WERI-Rb-1 (cell line): Measurements from ENCODE around the gene LOXL3.

Experiments
- DNase-seq: peaks from one replicate; pipeline ENCODE4 v3.0.0-alpha.2; 2020
- H3K27ac ChIP-seq: fragments of 250-450 bp; sonication (Bioruptor Pico); 2 replicates; pipeline ENCODE4 v1.5.1; 2020; ENCODE audit warnings: mild to moderate bottlenecking, moderate library complexity
- H3K27me3 ChIP-seq: fragments of 250-450 bp; sonication (Bioruptor Pico); 2 replicates; pipeline ENCODE4 v1.5.1; 2021; ENCODE audit warnings: mild to moderate bottlenecking, low read depth, moderate library complexity; ENCODE audit not compliant: insufficient read depth, severe bottlenecking
- H3K36me3 ChIP-seq: fragments of 250-450 bp; sonication (Bioruptor Pico); 2 replicates; pipeline ENCODE4 v1.5.1; 2020; ENCODE audit warnings: mild to moderate bottlenecking, moderate library complexity
- H3K4me3 ChIP-seq: 2 replicates; pipeline ENCODE4 v1.5.1; 2011; ENCODE audit warnings: low read depth, mild to moderate bottlenecking, control low read depth, low read length
- H3K9me3 ChIP-seq: fragments of 250-450 bp; sonication (Bioruptor Pico); 2 replicates; pipeline ENCODE4 v1.5.1; 2021; ENCODE audit warnings: mild to moderate bottlenecking, moderate library complexity; ENCODE audit not compliant: severe bottlenecking
- TF ChIP-seq, protein P1 (sequence below): IDR thresholded peaks from 2 replicates; pipeline ENCODE4 v1.5.1; 2011; ENCODE audit warnings: low read depth, mild to moderate bottlenecking, control low read depth, inconsistent platforms, low read length

The LOXL3 gene

DNA sequence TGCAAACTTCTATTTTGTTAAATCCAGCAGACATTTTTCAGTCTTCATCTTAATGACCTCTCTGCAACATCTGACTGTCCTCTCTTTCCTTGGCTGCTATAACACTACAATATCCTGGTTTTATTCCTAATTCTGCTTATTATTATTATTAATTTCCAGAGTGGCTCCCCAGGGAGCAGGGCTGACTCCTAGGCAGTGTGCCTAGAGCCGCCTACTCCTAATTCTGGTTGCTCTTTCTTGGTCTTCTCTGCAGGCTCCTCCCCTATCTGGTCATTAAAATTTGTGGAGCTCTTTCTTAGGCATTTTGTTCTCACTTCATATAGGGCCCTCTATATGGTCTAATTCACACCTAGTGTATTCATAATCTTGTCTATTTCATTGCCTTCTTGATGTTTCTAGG is 10.8 kb downstream of the LOXL3 start:
- Histone ChIP-seq H3K27ac (no peak overlapping the region), H3K4me3 (no peak overlapping the region), H3K36me3 (peaks cover 9% of the 10 kb centered on the region), H3K9me3 (no peaks in the 10 kb centered on the region), H3K27me3 (no peaks in the 10 kb centered on the region)
- no peak for DNase-seq
- TF ChIP-seq, protein P1, sequence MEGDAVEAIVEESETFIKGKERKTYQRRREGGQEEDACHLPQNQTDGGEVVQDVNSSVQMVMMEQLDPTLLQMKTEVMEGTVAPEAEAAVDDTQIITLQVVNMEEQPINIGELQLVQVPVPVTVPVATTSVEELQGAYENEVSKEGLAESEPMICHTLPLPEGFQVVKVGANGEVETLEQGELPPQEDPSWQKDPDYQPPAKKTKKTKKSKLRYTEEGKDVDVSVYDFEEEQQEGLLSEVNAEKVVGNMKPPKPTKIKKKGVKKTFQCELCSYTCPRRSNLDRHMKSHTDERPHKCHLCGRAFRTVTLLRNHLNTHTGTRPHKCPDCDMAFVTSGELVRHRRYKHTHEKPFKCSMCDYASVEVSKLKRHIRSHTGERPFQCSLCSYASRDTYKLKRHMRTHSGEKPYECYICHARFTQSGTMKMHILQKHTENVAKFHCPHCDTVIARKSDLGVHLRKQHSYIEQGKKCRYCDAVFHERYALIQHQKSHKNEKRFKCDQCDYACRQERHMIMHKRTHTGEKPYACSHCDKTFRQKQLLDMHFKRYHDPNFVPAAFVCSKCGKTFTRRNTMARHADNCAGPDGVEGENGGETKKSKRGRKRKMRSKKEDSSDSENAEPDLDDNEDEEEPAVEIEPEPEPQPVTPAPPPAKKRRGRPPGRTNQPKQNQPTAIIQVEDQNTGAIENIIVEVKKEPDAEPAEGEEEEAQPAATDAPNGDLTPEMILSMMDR: no peak

DNA sequence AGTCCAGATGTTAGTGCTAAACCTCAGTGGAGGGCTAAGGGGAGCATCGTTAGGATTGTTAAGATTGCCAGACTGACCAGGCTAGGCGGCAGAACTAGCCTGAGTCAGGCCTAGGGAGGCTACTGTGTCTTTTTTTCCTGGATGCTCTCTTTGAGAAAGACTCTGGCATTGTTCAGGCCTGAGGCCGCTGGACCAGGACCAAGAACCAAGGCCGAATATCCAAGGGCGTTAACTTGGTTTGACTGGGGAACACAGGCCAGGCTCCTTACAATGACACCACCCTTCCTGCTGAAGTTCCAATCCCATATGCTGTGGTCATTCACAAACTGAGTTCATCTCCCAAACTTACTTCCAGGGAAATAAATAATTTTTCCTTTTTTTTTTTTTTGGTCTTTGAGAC is 13.5 kb downstream of the LOXL3 start:
- TF ChIP-seq, protein P1: no peak
- H3K27ac ChIP-seq: no peak overlapping the region

DNA sequence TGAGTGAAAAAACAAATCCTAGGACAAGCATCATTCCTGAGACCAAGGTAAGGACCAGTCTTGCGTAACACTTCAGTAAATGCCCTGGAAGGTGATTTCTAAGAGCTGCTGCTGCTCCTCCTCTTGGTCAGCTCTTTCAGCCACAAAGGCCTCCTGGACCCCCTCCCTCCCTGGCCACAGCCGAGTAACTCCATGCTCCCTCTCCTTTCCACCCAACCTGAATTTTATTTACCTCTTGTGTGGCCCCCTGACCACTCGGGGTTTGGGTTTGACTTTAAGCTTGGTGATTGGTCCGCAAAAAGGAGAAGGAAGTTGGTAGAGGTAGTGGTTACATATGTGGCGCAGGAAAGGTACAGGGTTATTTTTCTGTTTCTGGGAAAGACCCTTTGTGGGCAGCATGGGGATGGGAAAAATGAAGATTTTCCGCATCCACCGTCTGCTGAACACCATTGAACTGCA is 14.8 kb downstream of the LOXL3 start:
- TF ChIP-seq, protein P1: no peak
- Histone ChIP-seq H3K36me3 (peaks cover 11% of the 10 kb centered on the region), H3K27ac (no peak overlapping the region), H3K9me3 (no peaks in the 10 kb centered on the region), H3K4me3 (no peak overlapping the region), H3K27me3 (no peaks in the 10 kb centered on the region)
- DNase-seq: no peak

More for the DNA sequence above, 13.5 kb downstream of the LOXL3 start:
- Histone ChIP-seq H3K27me3 (no peaks in the 10 kb centered on the region), H3K9me3 (no peaks in the 10 kb centered on the region), H3K36me3 (peaks cover 6% of the 10 kb centered on the region), H3K4me3 (no peak overlapping the region)
- DNase-seq: no peak

DNA sequence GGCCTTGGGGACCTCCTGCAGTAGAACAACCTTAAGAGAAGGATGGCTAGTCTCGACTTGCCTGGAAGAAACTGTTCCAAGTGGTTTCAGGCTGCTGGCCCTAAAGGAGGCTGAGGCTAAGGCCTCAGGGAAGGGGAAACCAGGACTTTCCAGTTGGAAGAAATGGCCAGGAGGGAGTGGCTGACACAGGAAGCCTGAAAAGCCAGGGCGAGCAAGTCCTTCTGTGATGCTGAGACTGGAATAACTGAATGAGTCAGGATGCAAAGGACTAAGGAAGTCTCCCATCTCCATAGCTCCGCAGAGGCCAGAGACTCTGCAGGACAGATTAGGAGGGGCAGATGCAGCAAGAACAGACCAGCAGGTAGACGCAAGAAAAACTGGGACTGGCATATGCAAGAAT is 16.6 kb downstream of the LOXL3 start:
- Histone ChIP-seq H3K4me3 (no peak overlapping the region), H3K9me3 (no peaks in the 10 kb centered on the region), H3K36me3 (peaks cover 29% of the 10 kb centered on the region), H3K27ac (no peak overlapping the region), H3K27me3 (no peaks in the 10 kb centered on the region)
- TF ChIP-seq, protein P1: no peak
- no peak for DNase-seq

DNA sequence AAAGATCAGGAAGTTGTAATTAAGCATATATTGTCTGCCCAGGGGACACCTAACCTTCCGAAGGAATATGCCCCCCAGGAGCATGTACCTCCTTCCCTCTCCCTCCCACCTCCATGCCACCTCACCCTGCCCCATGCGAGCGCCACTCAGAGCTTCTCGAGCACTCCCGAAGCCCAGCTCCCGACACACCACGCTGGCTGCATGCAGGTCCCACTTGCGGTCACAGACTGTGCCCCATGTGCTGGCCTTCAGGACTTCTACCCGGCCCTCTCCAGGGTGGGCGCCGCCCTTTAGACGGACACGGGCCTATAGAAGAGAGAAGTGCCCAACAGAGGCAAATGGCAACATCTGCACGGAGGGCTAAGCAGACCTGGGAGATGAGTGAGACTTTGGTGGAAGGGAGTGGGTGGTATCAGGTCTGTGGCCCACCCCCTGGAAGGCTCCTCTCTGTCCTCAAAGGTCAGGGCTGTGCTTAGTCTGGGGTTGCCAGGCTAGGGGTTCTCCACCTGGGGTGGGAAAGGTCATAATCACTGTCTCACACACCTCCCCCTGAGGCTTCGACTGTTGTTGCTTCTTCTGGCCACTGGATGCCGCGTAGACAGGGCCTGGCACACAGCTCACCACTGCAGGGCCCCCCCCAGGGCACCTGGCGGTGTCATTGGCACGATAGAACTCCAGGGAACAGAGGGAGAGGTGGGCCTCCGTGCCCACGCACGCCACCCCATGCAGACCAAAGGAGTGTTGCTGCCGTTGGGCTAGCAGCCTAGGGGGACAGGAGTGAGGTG is 17.4 kb downstream of the LOXL3 start:
- no peak for DNase-seq
- TF ChIP-seq, protein P1: 0 out of 2 replicates have a peak, but pooled peaks have one; percentile 9
- Histone ChIP-seq H3K27me3 (no peaks in the 10 kb centered on the region), H3K27ac (no peak overlapping the region), H3K4me3 (no peak overlapping the region), H3K9me3 (no peaks in the 10 kb centered on the region), H3K36me3 (peaks cover 37% of the 10 kb centered on the region)
